NCI-H510A treated with DMSO at 0.1 percent for 48 hours (cell line): Measurements from ENCODE around the gene CYB5R3.
"Not testable (repeated sequence)": the region's sequence is repeated elsewhere in the genome, so short reads cannot be mapped to it uniquely, and the experiment has no call there.

Experiments
- DNase-seq: peaks from one replicate; lab custom pipeline; 2025; lab: John Stamatoyannopoulos, UW

CYB5R3 gene

GRCh38 chr22:42602470-42602869, 46.7 kb downstream of the CYB5R3 start:
- DNase-seq, result no peak

GRCh38 chr22:42601879-42602465, 47.2 kb downstream of the CYB5R3 start:
- no peak for DNase-seq

- DNase-seq, result no peak
Measured at GRCh38 chr22:42596863-42597530, 52.2 kb downstream of the CYB5R3 start.

- no peak for DNase-seq
Measured at GRCh38 chr22:42596336-42596735, 52.9 kb downstream of the CYB5R3 start.

- DNase-seq, result no peak
Measured at GRCh38 chr22:42595434-42595833, 53.8 kb downstream of the CYB5R3 start.

- no peak for DNase-seq
Measured at GRCh38 chr22:42591987-42592386, 57.2 kb downstream of the CYB5R3 start.

GRCh38 chr22:42587588-42588175, 61.5 kb downstream of the CYB5R3 start:
- DNase-seq, result no peak

GRCh38 chr22:42586381-42586780, 62.8 kb downstream of the CYB5R3 start:
- no peak for DNase-seq

- no peak for DNase-seq
Measured at GRCh38 chr22:42585096-42585495, 64.1 kb downstream of the CYB5R3 start.

- DNase-seq, result no peak
Measured at GRCh38 chr22:42584364-42584940, 64.7 kb downstream of the CYB5R3 start.

- DNase-seq, result no peak
Measured at GRCh38 chr22:42582987-42583386, 66.2 kb downstream of the CYB5R3 start.

GRCh38 chr22:42581762-42582716, 67.2 kb downstream of the CYB5R3 start:
- peak; percentile 45 for DNase-seq

- peak; percentile 1 for DNase-seq
Measured at GRCh38 chr22:42581194-42581761, 67.9 kb downstream of the CYB5R3 start.

- DNase-seq, result not testable (repeated sequence)
Measured at GRCh38 chr22:42580040-42580439, 69.2 kb downstream of the CYB5R3 start.

GRCh38 chr22:42577623-42578240, 71.5 kb downstream of the CYB5R3 start:
- no peak for DNase-seq

- DNase-seq, result not testable (repeated sequence)
Measured at GRCh38 chr22:42577141-42577540, 72.1 kb downstream of the CYB5R3 start.

GRCh38 chr22:42575996-42576574, 73.1 kb downstream of the CYB5R3 start:
- not testable (repeated sequence) for DNase-seq

GRCh38 chr22:42574468-42574867, 74.7 kb downstream of the CYB5R3 start:
- not testable (repeated sequence) for DNase-seq

GRCh38 chr22:42574046-42574445, 75.1 kb downstream of the CYB5R3 start:
- DNase-seq, result not testable (repeated sequence)

- DNase-seq, result not testable (repeated sequence)
Measured at GRCh38 chr22:42571068-42571467, 78.1 kb downstream of the CYB5R3 start.

GRCh38 chr22:42570580-42570979, 78.6 kb downstream of the CYB5R3 start:
- DNase-seq, result not testable (repeated sequence)
